Measurements from ENCODE around the gene SERPINA10.

GRCh38 chr14:94314890-94315289 is 21.8 kb upstream of the SERPINA10 start:
- no peak for TF ChIP-seq CTCF (conservative IDR thresholded peaks at IDR 0.05; ENCODE audit: low read length)
- TF ChIP-seq EZH2phosphoT487 (IDR thresholded peaks at IDR 0.05; ENCODE audit: borderline replicate concordance) = no peak
